Neural cell (in vitro differentiated cells): ENCODE results near the gene KLK3. TPM values are rescaled to one million over a fixed set of nuclear protein-coding genes. Genes with fewer than 3 reads are reported as not detected.

Experiments used
- H2AFZ ChIP-seq: fragments of 200-600, 300-800 bp; sonication (generic), shearing (Covaris generic); 2 replicates; pipeline ENCODE4 v1.6.0; 2014; ENCODE audit warnings: low read depth, mild to moderate bottlenecking, antibody characterized with exemption, low read length, moderate library complexity
- H3F3A ChIP-seq: fragments of 200-600 bp; shearing (Covaris generic); 2 replicates; pipeline ENCODE4 v1.6.1; 2016; ENCODE audit warnings: mild to moderate bottlenecking, moderate library complexity, mixed read lengths, antibody characterized with exemption, low read length; ENCODE audit not compliant: insufficient read depth, poor library complexity, severe bottlenecking
- H3K27ac ChIP-seq: fragments of 200-600, 300-800 bp; sonication (generic), shearing (Covaris generic); 2 replicates; pipeline ENCODE4 v1.5.1; 2014; ENCODE audit warnings: mild to moderate bottlenecking, low read length, moderate library complexity
- H3K27me3 ChIP-seq: fragments of 300-800, 200-600 bp; sonication (generic), shearing (Covaris generic); 2 replicates; pipeline ENCODE4 v1.6.0; 2014; ENCODE audit warnings: mild to moderate bottlenecking, low read depth, low read length, moderate library complexity; ENCODE audit not compliant: insufficient read depth
- H3K36me3 ChIP-seq: fragments of 300-800, 200-600 bp; sonication (generic), shearing (Covaris generic); 2 replicates; pipeline ENCODE4 v1.5.1; 2014; ENCODE audit warnings: mild to moderate bottlenecking, antibody characterized with exemption, low read length, moderate library complexity; ENCODE audit not compliant: insufficient read depth
- H3K4me2 ChIP-seq: fragments of 300-800, 200-600 bp; sonication (generic), shearing (Covaris generic); 2 replicates; pipeline ENCODE4 v1.6.0; 2014; ENCODE audit warnings: mild to moderate bottlenecking, low read length
- H3K4me3 ChIP-seq: fragments of 300-800, 200-600 bp; sonication (generic), shearing (Covaris generic); 2 replicates; pipeline ENCODE4 v1.5.1; 2014; ENCODE audit warnings: mild to moderate bottlenecking, low read length, moderate library complexity
- H3K79me2 ChIP-seq: fragments of 200-600 bp; shearing (Covaris generic); replicated peaks from 2 replicates; pipeline ENCODE4 v1.6.0; 2014; ENCODE audit warnings: mild to moderate bottlenecking, low read length, moderate library complexity; ENCODE audit not compliant: insufficient read depth
- H3K9ac ChIP-seq: fragments of 300-800, 200-600 bp; sonication (generic), shearing (Covaris generic); 2 replicates; pipeline ENCODE4 v1.6.1; 2016; ENCODE audit warnings: mild to moderate bottlenecking, low read length, mixed read lengths
- H3K9me2 ChIP-seq: fragments of 200-600 bp; shearing (Covaris generic); 2 replicates; pipeline ENCODE4 v1.6.1; 2016; ENCODE audit warnings: mild to moderate bottlenecking, low read length, mixed read lengths; ENCODE audit not compliant: insufficient read depth
- H3K9me3 ChIP-seq: fragments of 200-600, 300-800 bp; sonication (generic), shearing (Covaris generic); 2 replicates; pipeline ENCODE4 v1.6.1; 2016; ENCODE audit warnings: mild to moderate bottlenecking, mixed run types, low read length, moderate library complexity, mixed read lengths
- H4K20me1 ChIP-seq: fragments of 200-600 bp; shearing (Covaris generic); 2 replicates; pipeline ENCODE4 v1.6.1; 2016; ENCODE audit warnings: mild to moderate bottlenecking, mixed run types; ENCODE audit not compliant: insufficient read depth
- EP300 ChIP-seq: fragments of 450-650 bp; conservative IDR thresholded peaks from 2 replicates; pipeline ENCODE4 v1.6.1; 2014; ENCODE audit warnings: antibody characterized with exemption, mild to moderate bottlenecking, moderate library complexity; ENCODE audit not compliant: poor library complexity, severe bottlenecking
- EZH2 ChIP-seq: fragments of 200-600, 300-800 bp; shearing (Covaris generic), sonication (generic); IDR thresholded peaks from 2 replicates; pipeline ENCODE4 v1.6.1; 2014; ENCODE audit warnings: antibody characterized with exemption, low read length, borderline replicate concordance, mild to moderate bottlenecking; ENCODE audit not compliant: insufficient read depth, poor library complexity, severe bottlenecking
- MXI1 ChIP-seq: fragments of 450-650 bp; conservative IDR thresholded peaks from 2 replicates; pipeline ENCODE4 v1.6.1; 2014; ENCODE audit warnings: antibody characterized with exemption, mild to moderate bottlenecking; ENCODE audit not compliant: poor library complexity, severe bottlenecking
- POLR2AphosphoS5 ChIP-seq: IDR thresholded peaks from 2 replicates; pipeline ENCODE4 v1.6.1; 2012
- RAD21 ChIP-seq: fragments of 450-650 bp; conservative IDR thresholded peaks from 2 replicates; pipeline ENCODE4 v1.6.1; 2014; ENCODE audit warnings: antibody characterized with exemption, mild to moderate bottlenecking, moderate library complexity
- REST ChIP-seq: IDR thresholded peaks from 2 replicates; pipeline ENCODE4 v1.6.1; 2012; ENCODE audit warnings: borderline replicate concordance
- SMC3 ChIP-seq: fragments of 450-650 bp; conservative IDR thresholded peaks from 2 replicates; pipeline ENCODE4 v1.6.1; 2014; ENCODE audit warnings: antibody characterized with exemption, mild to moderate bottlenecking, moderate library complexity; ENCODE audit not compliant: poor library complexity
- TAF1 ChIP-seq: IDR thresholded peaks from 2 replicates; pipeline ENCODE4 v1.6.1; 2012; ENCODE audit warnings: low read depth
- polyA plus RNA-seq: library from polyadenylated mRNA; depleted of rRNA; stranded (reverse); fragments of >200 nt; gene quantifications from 2 replicates; pipeline ENCODE4 v1.2.3, GENCODE V29; 2014
- TF ChIP-seq, protein P1 (sequence below): fragments of 450-650 bp; IDR thresholded peaks from 2 replicates; pipeline ENCODE4 v1.5.1; 2014; ENCODE audit warnings: antibody characterized with exemption, mild to moderate bottlenecking, moderate library complexity; ENCODE audit not compliant: poor library complexity, severe bottlenecking

KLK3 gene
- polyA plus RNA-seq, 1 donor from 2014 or later: not detected

DNA sequence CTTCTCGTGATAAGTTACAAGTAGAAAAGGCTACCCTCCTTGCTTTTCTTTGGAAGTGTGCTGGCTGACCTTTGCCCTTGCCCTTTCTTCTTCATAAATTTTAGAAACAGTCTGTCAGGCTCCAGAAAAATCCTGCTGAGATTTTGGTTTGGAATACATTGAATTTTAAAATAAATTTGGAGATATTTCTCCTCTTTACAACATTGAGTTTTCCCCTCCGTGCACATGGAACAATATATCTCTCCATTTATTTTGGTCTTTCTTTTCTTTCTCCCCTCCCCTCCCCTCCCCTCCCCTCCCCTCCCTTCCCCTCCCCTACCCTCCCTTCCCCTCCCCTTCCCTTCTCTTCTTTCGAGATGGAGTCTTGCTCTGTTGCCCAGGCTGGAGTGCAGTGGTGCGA lies 47.9 kb downstream of the KLK3 start:
- no peaks in the 10 kb centered on the region for H3K79me2 ChIP-seq
- no peaks in the 10 kb centered on the region for H4K20me1 ChIP-seq
- H3K4me2 ChIP-seq: no peak overlapping the region
- no peaks in the 10 kb centered on the region for H3K9me3 ChIP-seq
- H3K9ac ChIP-seq: no peak overlapping the region
- H3K4me3 ChIP-seq: no peak overlapping the region
- no peaks in the 10 kb centered on the region for H3F3A ChIP-seq
- TF ChIP-seq REST: no peak
- TF ChIP-seq SMC3: no peak
- TF ChIP-seq MXI1: no peak
- no peak for TF ChIP-seq EZH2
- no peak for TF ChIP-seq EP300
- TF ChIP-seq RAD21: no peak
- TF ChIP-seq TAF1: no peak
- TF ChIP-seq, protein P1, sequence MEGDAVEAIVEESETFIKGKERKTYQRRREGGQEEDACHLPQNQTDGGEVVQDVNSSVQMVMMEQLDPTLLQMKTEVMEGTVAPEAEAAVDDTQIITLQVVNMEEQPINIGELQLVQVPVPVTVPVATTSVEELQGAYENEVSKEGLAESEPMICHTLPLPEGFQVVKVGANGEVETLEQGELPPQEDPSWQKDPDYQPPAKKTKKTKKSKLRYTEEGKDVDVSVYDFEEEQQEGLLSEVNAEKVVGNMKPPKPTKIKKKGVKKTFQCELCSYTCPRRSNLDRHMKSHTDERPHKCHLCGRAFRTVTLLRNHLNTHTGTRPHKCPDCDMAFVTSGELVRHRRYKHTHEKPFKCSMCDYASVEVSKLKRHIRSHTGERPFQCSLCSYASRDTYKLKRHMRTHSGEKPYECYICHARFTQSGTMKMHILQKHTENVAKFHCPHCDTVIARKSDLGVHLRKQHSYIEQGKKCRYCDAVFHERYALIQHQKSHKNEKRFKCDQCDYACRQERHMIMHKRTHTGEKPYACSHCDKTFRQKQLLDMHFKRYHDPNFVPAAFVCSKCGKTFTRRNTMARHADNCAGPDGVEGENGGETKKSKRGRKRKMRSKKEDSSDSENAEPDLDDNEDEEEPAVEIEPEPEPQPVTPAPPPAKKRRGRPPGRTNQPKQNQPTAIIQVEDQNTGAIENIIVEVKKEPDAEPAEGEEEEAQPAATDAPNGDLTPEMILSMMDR: no peak
- TF ChIP-seq POLR2AphosphoS5: no peak
- no peaks in the 10 kb centered on the region for H3K9me2 ChIP-seq
- H3K27me3 ChIP-seq: no peaks in the 10 kb centered on the region
- H3K27ac ChIP-seq: no peak overlapping the region
- no peak overlapping the region for H2AFZ ChIP-seq
- no peaks in the 10 kb centered on the region for H3K36me3 ChIP-seq

DNA sequence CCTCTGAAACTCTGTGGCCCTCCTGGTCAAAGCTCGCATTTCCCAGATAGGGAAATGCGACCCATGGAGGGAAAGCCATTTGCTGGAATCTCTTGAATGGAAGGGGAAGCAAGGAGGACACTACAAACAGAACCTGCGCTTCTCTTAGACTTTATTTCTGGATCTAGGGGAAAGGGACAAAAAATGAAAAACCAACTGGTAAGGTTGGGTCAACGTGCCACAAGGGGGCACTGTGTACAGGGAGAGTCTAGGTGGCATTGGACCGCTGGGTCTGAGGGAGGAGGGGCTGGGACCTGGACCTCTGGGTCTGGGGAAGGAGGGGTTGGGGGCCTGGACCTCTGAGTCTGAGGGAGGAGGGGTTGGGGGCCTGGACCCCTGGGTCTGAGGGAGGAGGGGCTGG lies 51.5 kb downstream of the KLK3 start:
- no peaks in the 10 kb centered on the region for H3K9me2 ChIP-seq
- H3K27ac ChIP-seq: no peak overlapping the region
- H4K20me1 ChIP-seq: no peaks in the 10 kb centered on the region
- H3F3A ChIP-seq: no peaks in the 10 kb centered on the region
- peaks cover 24% of the 10 kb centered on the region for H3K27me3 ChIP-seq
- no peak overlapping the region for H2AFZ ChIP-seq
- H3K9ac ChIP-seq: no peak overlapping the region
- H3K36me3 ChIP-seq: no peaks in the 10 kb centered on the region
- H3K9me3 ChIP-seq: no peaks in the 10 kb centered on the region
- no peak overlapping the region for H3K4me3 ChIP-seq
- TF ChIP-seq POLR2AphosphoS5 (no peak), EZH2 (no peak), TAF1 (no peak), REST (no peak)
- H3K79me2 ChIP-seq: no peaks in the 10 kb centered on the region
- no peak overlapping the region for H3K4me2 ChIP-seq
